HG02973 (cell line): ENCODE data around the gene HNRNPU.
"Not testable (repeated sequence)": the region's sequence is repeated elsewhere in the genome, so short reads cannot be mapped to it uniquely, and the experiment has no call there.

ENCODE experiments used
- ATAC-seq: cut with Tn5 transposase; IDR thresholded peaks from one replicate; pipeline ENCODE4 v1.9.1; 2021; ENCODE audit warnings: moderate library complexity; ENCODE audit not compliant: unreplicated experiment

The HNRNPU gene

DNA sequence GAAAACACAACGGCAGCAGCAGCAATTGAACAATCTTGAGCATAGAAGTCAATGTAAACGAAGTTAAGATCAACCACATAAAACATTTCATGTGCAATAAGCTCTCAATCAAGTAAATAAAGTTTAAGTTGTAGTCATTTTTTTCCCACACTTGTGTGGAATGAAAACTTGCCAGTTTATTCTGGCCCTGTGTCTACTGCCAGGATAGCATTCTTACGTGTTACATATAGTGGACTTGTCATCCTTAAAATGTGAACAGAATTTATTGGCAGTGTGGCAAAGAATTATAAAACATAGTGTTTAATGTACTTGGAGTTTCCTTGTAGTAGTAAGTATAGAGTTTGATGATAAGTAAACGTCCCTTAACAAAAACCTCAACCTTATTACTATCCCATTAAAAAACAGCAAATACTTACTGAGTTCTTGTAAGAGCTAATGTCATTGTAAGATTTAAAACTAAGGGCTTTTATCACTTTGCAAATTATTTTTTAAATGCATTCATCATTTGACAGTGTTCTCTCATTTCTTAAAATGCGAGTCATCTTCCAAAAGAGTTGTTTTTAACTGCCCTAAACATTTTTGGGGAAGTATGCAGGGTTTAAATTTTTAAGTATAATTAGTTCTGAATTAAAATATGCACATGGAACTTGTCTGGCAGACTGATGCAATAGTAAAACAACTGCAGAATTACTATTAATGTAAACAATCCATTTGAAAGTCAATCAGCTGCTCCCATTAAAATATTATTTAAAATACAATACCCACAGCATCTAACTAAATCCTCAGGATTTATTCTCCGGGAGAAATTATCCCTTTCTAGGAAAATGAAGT, 21.0 kb downstream of the HNRNPU start:
- no peak for ATAC-seq

DNA sequence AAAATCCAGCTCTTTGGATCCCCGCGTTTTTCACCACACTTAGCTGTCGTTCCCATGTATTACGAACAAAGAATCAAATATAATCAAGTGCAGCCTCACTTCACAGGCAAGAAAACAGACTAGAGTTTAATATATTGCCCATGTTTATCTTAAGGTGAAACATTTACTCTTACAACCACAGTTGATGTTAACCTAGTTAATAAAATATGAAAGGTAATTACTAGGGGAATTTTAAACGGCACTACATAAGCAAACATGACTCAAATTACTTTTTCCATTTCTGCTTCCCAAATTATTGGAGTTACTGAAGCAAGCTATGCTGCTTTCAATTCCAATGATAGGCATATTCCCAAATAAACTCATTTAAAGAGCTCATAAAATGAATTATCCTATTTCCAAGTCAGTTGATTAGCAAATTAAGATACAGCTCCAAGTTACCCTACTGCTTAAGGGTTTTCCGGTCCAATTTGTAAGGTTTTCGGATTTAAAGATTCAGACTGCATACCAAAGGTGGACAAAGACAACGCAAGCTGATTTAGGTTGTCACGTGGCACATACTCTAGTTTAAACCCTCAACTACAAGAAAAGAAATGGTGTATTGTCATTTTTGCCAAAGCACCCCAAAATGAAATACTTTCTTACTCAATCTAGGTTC, 22.9 kb downstream of the HNRNPU start:
- ATAC-seq, result no peak

DNA sequence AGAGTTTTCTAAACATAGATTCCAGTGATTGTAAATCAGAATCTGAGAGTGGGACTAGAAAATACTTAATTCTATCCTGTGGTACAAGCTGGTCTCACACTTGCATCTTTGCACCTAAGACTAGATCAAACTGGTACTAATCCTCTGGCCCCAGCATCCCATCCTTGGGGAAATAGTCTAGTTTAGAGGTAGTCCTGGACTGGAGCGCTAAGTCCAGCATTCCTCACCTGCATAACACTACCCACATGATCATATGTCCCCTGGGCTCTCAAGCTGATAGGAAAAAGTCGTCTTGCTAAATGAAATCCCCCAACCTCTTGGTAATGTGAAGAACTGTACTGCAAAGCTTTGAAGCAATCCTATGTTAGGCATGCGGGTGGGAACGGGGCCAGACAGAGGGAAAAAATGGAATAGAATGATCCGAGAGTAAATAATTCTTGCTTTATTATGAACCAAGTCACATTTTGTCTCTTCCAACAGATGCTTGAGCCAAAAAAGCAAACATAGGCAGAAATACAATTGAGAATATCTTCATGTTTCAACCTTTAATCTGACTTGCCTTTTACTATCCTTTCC, 24.0 kb downstream of the HNRNPU start:
- ATAC-seq, result no peak

GRCh38 chr1:244839656-244840055, 24.7 kb downstream of the HNRNPU start:
- ATAC-seq, result no peak

DNA sequence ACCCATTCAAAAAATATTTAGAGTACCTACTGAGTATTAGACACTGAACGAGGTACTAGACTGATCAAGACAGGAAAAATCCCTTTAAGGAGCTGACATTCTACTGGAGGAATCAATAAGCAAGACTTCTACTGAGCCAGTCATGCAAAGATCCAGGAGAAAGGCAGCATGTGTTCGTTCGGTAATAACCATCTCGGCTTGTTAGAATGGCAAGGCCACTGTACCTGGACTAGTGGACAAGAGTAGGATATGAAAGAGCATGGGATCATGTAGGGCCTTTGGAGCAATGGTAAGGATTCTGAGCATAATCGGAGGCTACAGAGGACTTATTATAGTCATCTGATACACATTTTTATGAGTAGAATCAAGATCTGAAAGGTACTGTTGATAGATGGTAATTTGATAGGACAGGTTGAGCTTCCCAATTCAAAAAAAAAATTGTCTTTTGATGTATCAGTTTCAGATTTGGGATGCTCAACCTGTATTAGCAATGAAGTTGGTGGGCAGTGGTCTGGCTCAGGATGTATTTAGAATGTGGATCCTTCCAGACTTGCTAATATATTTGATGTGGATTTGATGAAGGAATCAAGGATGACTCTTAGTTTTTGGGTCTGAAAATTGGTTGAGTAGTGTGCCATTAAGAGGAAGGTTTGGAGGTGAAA, 26.6 kb downstream of the HNRNPU start:
- ATAC-seq, result no peak

DNA sequence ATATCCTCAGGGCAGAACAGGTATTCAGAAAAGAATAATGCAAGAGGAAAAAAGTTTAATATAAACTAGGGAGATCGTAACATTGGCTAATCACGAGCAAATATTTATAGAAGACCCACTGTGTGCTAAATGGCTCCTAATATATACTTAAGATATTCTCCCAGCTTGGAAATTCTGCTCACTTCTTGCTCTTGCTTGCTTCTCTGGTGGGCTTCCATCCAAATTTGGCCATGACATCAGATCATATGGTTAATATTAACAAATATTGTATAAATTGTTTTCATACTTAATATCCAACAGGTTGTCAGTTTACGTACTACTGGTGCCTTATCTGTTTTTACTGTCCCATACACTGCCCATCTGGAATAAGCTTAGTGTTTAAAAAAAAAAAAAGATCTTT, 27.8 kb downstream of the HNRNPU start:
- no peak for ATAC-seq

DNA sequence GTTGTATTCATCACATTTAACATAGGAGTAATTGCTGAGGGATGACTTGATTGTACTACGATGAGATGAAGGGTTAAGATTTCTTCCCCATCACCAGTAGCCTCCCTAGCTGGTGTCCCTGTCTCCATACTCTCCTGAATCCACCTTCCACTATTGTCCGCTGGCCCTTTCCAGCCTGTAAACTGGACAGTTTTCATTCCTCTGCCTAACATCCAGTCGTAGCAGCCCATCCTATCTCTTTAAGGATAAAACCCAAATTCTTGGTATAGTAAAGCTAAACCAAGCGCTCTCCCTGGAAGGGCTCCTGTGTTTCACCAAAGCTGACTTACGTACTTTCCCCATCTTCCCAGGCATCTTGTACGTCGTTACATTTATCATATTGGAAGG, 28.2 kb downstream of the HNRNPU start:
- ATAC-seq, result no peak

- peak; percentile 59 for ATAC-seq
These were observed 28.8 kb downstream of the HNRNPU start, which contains the start of gene COX20 for GRCh38 chr1:244835276-244836134. Gene COX20, plus strand, starts transcription at chr1:244835658. Its CDS starts 57 bp downstream, at chr1:244835715.

DNA sequence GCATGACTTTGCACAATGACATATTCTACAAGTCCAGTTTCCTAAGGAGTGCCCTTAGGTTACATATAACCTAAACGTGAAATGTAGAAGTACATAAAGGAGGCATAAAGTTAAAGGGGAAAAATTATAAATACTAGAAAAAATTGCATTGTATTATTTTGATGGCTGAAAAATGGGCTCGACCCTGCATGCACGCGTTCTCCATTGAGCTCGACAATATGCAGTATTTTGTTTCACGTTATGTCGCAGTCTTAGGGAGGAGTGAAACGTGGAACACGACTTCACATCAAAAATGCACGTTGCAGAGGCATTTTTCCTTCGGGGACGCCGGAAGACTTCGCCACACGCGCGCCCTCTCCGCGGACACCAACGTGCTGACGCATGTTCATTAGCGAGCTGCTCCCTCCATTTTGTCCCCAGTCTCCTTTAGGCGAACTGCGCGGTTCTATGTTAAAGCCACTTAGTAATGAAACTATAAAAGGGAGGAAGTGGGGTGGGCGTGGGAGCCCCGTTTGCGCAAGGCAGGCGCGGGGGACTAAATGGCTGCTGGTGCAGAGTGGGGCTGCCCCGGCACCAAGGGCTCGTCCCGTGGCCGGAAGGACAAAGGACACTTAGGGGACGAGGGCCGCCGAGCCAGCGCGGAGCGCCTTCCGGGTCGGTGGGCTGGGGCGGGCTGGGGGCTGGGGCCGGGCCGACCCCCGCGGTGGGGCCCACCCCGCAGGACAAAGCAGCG, 29.6 kb downstream of the HNRNPU start:
- peak; percentile 65 for ATAC-seq

DNA sequence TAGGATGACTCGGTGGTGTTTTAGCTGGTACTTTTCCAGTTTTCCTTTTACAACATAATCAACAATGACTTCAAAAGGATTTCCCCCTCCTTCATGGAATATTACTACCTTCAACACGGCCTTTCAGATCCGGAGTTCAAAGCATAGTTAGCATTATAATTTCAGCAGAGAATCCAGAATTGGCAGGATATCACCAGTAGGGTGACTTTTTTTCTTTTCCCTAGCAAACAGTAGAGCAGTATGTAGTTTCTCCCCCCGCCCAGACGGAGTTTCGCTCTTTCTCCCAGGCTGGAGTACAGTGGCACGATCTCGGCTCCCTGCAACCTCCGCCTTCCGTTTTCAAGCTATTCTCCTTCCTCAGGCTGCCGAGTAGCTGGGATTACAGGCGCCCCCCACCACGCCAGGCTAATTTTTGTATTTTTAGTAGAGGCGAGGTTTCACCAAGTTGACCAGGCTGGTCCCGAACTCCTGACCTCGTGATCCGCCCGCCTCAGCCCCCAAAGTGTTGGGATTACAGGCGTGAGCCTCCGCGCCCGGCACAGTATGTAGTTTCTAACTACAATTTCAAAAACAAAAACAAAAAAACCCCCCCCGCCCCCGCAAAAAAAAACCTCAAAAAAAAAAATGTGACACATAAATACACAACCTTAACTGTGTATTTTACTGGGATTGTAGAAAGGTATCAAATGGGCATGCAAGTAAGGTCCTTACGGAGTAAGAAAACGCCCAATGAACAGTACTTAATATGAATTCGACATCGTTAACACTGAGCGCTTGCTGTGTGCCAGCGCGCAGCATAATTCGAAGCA, 30.4 kb downstream of the HNRNPU start:
- ATAC-seq, result no peak

DNA sequence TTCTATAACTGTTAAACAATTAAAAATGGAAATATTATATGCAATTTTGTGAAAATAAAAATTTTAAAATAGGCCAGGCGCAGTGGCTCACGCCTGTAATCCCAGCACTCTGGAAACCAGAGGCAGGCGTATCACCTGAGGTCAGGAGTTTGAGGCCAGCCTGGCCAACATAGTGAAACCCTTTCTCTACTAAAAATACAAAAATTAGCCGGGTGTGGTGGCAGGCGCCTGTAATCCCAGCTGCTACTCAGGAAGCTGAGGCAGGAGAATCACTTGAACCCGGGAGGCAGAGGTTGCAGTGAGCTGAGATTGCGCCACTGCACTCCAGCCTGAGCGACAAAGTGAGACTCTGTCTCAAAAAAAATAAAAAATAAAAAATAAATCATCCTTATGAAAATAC, 31.1 kb downstream of the HNRNPU start:
- ATAC-seq, result not testable (repeated sequence)

GRCh38 chr1:244830639-244831038, 33.7 kb downstream of the HNRNPU start:
- no peak for ATAC-seq

- no peak for ATAC-seq
These were observed 37.6 kb downstream of the HNRNPU start for GRCh38 chr1:244826712-244827111.

- no peak for ATAC-seq
These were observed 41.5 kb downstream of the HNRNPU start for GRCh38 chr1:244822878-244823277.

DNA sequence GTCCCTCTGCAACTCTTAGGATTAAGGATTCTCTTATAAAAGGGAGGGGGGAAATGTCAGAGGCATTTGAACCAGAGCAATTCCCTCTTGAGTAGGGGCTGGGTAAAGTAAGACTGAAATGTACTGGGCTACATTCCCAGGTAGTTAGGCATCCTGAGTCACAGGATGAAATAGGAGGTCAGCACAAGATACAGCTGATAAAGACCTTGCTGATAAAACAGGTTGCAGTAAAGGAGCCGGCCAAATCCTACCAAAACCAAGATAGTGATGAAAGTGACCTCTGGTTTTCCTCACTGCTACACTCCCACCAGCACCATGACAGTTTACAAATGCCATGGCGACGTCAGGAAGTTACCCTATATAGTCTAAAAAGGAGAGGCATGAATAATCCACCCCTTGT, 43.2 kb downstream of the HNRNPU start:
- ATAC-seq, result no peak

- ATAC-seq, result no peak
These were observed 44.2 kb downstream of the HNRNPU start for GRCh38 chr1:244820131-244820530.

DNA sequence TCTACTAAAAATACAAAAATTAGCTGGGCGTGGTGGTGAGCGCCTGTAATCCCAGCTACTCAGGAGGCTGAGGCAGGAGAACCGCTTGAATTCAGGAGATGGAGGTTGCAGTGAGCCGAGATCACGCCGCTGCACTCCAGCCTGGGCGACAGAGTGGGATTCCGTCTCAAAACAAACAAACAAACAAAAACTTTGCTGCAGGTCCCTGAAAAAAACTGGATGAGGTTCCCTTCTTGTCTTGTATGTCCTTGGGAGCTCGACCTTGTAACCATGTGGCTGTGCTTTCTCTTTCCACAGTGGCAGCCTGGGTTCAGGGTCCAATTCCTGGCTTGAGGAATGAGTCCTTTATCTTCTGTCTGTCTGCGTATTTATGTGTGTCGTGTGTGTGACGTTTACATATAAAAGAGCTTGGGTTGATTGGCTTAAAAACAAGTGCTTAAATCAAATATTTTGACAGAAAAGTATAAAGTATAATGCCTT, 46.9 kb downstream of the HNRNPU start:
- ATAC-seq, result no peak

GRCh38 chr1:244815600-244816099, 48.7 kb downstream of the HNRNPU start:
- ATAC-seq, result no peak

GRCh38 chr1:244813327-244813726, 51.0 kb downstream of the HNRNPU start:
- no peak for ATAC-seq
